Gastroesophageal sphincter (tissue), 3 donors: ENCODE data around the gene LRBA.

Experiments
- CTCF ChIP-seq, 4 experiments: fragments of 200-600 bp in 2 of 4; fragments of 450-650 bp in 2 of 4; sonication (generic) in 1 of 4; IDR thresholded peaks; one replicate each; pipeline ENCODE4 v1.5.1; 2017 to 2019; ENCODE audit warnings: antibody characterized with exemption in 4 of 4, mild to moderate bottlenecking in 2 of 4, moderate library complexity in 2 of 4
- EP300 ChIP-seq: sonication (generic); formaldehyde crosslinking; IDR thresholded peaks from one replicate; pipeline ENCODE4 v1.6.1; 2017; ENCODE audit warnings: antibody characterized with exemption, mild to moderate bottlenecking
- POLR2A ChIP-seq, 2 donors: fragments of 450-650 bp; IDR thresholded peaks; one replicate each; pipeline ENCODE4 v1.6.1; 2017; ENCODE audit warnings: antibody characterized with exemption in 2 of 2, mild to moderate bottlenecking in 2 of 2, moderate library complexity in 1 of 2
- POLR2AphosphoS5 ChIP-seq: sonication (generic); formaldehyde crosslinking; IDR thresholded peaks from one replicate; pipeline ENCODE4 v1.6.1; 2017; ENCODE audit warnings: antibody characterized with exemption

DNA sequence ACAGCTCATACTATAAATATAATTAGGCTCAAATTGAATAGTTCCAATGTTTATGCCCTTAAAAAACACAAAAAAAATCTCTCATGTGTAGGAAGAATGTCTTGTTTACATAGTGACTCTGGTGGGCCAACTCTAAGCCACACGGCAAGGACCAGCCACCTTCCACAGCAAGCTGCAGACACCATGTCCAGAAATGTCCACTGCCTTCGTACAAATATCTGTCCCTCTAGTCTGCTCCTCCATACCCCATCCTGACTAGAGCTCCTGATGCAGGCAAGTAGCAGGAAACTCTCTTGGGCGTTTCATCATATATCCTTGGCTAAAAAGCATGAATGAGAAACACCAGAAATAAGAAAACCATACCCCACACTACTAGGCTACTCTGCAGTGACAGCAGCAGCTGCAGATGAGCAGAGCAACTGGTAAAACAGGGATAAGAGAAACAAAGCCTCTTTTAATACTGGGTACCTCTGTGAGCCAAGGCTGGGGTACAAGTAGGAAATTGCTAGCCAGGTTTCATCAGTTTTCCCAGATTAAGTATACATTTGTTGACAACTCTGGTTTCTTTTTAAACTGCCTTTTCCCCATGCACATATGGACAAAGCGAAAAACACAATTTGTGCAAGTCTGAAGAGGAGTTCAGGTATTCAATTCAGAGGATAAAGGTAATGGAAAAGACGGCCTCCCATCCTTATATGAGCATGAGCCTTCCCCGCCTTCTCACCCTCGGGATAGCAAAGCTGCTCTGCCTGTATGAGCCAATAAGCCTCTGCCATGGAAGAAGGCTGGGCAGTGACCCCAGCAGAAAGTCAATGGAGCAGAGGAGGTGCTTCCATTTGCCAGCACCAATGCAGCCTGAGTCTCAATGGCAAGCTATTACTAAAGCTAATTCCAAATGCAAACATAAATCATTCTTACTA, 691.4 kb downstream of the LRBA start:
- no peak for TF ChIP-seq CTCF (IDR thresholded peaks at IDR 0.05)
- no peak for TF ChIP-seq POLR2A (IDR thresholded peaks at IDR 0.05)
- TF ChIP-seq EP300, result no peak
- no peak for TF ChIP-seq POLR2AphosphoS5
